PC-3 (cell line): ENCODE data around the gene MPL. TPM values are rescaled to one million over a fixed set of nuclear protein-coding genes. Genes with fewer than 3 reads are reported as not detected.
A peak's percentile ranks its signal among the peaks of the same experiment; 100 is the strongest.

ENCODE experiments used
- ATAC-seq: fragments of 200-7000 bp; cut with Tn5 transposase; 2 replicates; pipeline ENCODE4 v1.9.1; 2020; ENCODE audit warnings: mild to moderate bottlenecking, moderate library complexity
- BruUV-seq: library from RNA; stranded (reverse); fragments of 400-500 nt; replicated peaks from 2 replicates; lab custom pipeline; 2021; lab: Mats Ljungman, UMichigan
- CTCF ChIA-PET: fragments of 300-600 bp; sonication (Branson Sonifier 250); formaldehyde crosslinking; loops from one replicate; lab custom pipeline; 2022; ENCODE audit warnings: antibody characterized with exemption; lab: Charles Lee
- POLR2A ChIA-PET: fragments of 300-600 bp; sonication (Branson Sonifier 250); formaldehyde crosslinking; loops from one replicate; lab custom pipeline; 2022; ENCODE audit warnings: antibody characterized with exemption; ENCODE audit not compliant: unreplicated experiment; lab: Charles Lee
- DNase-seq: peaks from one replicate; pipeline ENCODE4 v3.0.0-alpha.2; 2015
- H2AFZ ChIP-seq: fragments of 300-600 bp; sonication (generic); 2 replicates; pipeline ENCODE4 v1.6.0; 2016; ENCODE audit warnings: antibody characterized with exemption, low read length
- H3F3A ChIP-seq: fragments of 300-600 bp; sonication (generic); one replicate; pipeline ENCODE4 v1.6.0; 2017; ENCODE audit warnings: antibody characterized with exemption, low read length, control low read depth, mild to moderate bottlenecking; ENCODE audit not compliant: unreplicated experiment
- H3K27ac ChIP-seq: fragments of 300-600 bp; sonication (generic); 2 replicates; pipeline ENCODE4 v1.5.1; 2016; ENCODE audit warnings: mild to moderate bottlenecking, low read length
- H3K27me3 ChIP-seq: fragments of 300-600 bp; sonication (generic); 2 replicates; pipeline ENCODE4 v1.6.1; 2016; ENCODE audit warnings: low read length, mixed read lengths
- H3K36me3 ChIP-seq: fragments of 300-600 bp; sonication (generic); 2 replicates; pipeline ENCODE4 v1.6.1; 2016; ENCODE audit warnings: low read depth, mixed run types, low read length, mixed read lengths
- H3K4me1 ChIP-seq: fragments of 300-600 bp; sonication (generic); 2 replicates; pipeline ENCODE4 v1.5.1; 2016; ENCODE audit warnings: low read length; ENCODE audit not compliant: insufficient read depth
- H3K4me2 ChIP-seq: fragments of 300-600 bp; sonication (generic); 2 replicates; pipeline ENCODE4 v1.6.0; 2016; ENCODE audit warnings: low read length
- H3K4me3 ChIP-seq: fragments of 300-600 bp; sonication (generic); 2 replicates; pipeline ENCODE4 v1.5.1; 2016; ENCODE audit warnings: mild to moderate bottlenecking, low read length, mixed read lengths
- H3K79me2 ChIP-seq: fragments of 300-600 bp; sonication (generic); 2 replicates; pipeline ENCODE4 v1.6.1; 2017; ENCODE audit warnings: low read length, mixed read lengths
- H3K9ac ChIP-seq: fragments of 300-600 bp; sonication (generic); 2 replicates; pipeline ENCODE4 v1.6.0; 2016; ENCODE audit warnings: mild to moderate bottlenecking, low read length
- H3K9me2 ChIP-seq: fragments of 300-600 bp; sonication (generic); replicated peaks from 2 replicates; pipeline ENCODE4 v1.6.1; 2016; ENCODE audit warnings: mixed run types, low read length, mixed read lengths
- H3K9me3 ChIP-seq: fragments of 300-600 bp; sonication (generic); 2 replicates; pipeline ENCODE4 v1.6.1; 2016; ENCODE audit warnings: low read length, mixed read lengths
- H4K20me1 ChIP-seq: fragments of 300-600 bp; sonication (generic); 2 replicates; pipeline ENCODE4 v1.6.1; 2016; ENCODE audit warnings: low read length, mixed read lengths
- CTCF ChIP-seq: fragments of 300-600 bp; sonication (generic); conservative IDR thresholded peaks from 2 replicates; pipeline ENCODE4 v1.5.1; 2017; ENCODE audit warnings: antibody characterized with exemption, low read depth, mild to moderate bottlenecking, low read length
- EZH2 ChIP-seq: fragments of 300-600 bp; sonication (generic); IDR thresholded peaks from one replicate; pipeline ENCODE4 v1.6.1; 2017; ENCODE audit warnings: antibody characterized with exemption, mild to moderate bottlenecking, low read length; ENCODE audit not compliant: unreplicated experiment
- EZH2phosphoT487 ChIP-seq: fragments of 300-600 bp; sonication (generic); IDR thresholded peaks from 2 replicates; pipeline ENCODE4 v1.6.1; 2018; ENCODE audit warnings: mild to moderate bottlenecking, antibody characterized with exemption, low read length, borderline replicate concordance
- intact Hi-C: fragments of 100-400 bp; cut with micrococcal nuclease; formaldehyde crosslinking; loops from 2 replicates; pipeline ENCODE4 v1.9.0; 2023
- total RNA-seq: library from RNA; depleted of rRNA; stranded (reverse); fragments of >200 nt; gene quantifications from 2 replicates; pipeline ENCODE4 v1.2.3, GENCODE V29; 2014

Gene MPL
- total RNA-seq, 1 experiment from 2014 or later = not detected

GRCh38 chr1:43359696-43360095 is 22.1 kb downstream of the MPL start:
- peaks cover 11% of the 10 kb centered on the region for H3F3A ChIP-seq
- ChIA-PET POLR2A (no interaction called here), CTCF (interaction anchor here (0.7 to 2.0 kb wide), 2 partner anchors 55 to 74 kb away, joined by 3 to 14 read pairs; partner anchors contain the start of gene C1orf210)
- no peak; the same call in 1 of the 2 replicates for ATAC-seq
- no peak for DNase-seq
- H3K4me3 ChIP-seq = peak overlapping the region; percentile 93
- BruUV-seq = no TSS peak
- peaks cover 26% of the 10 kb centered on the region for H3K4me1 ChIP-seq
- H3K4me2 ChIP-seq = peak overlapping the region; percentile 83
- H2AFZ ChIP-seq = no peak overlapping the region
- H3K27ac ChIP-seq = peak overlapping the region; percentile 64
- H3K27me3 ChIP-seq = no peaks in the 10 kb centered on the region
- H3K36me3 ChIP-seq = peaks cover 45% of the 10 kb centered on the region
- peak overlapping the region; percentile 92 for H3K9ac ChIP-seq
- intact Hi-C loops = no loop called here
- peaks cover 13% of the 10 kb centered on the region for H4K20me1 ChIP-seq
- H3K79me2 ChIP-seq = peaks cover 49% of the 10 kb centered on the region
- TF ChIP-seq EZH2phosphoT487 = no peak
- no peak for TF ChIP-seq CTCF
- no peak for TF ChIP-seq EZH2
- H3K9me2 ChIP-seq = no peaks in the 10 kb centered on the region
- H3K9me3 ChIP-seq = no peaks in the 10 kb centered on the region

GRCh38 chr1:43360616-43361015 is 23.0 kb downstream of the MPL start:
- no peaks in the 10 kb centered on the region for H3K9me3 ChIP-seq
- DNase-seq (no peak), ATAC-seq (no peak)
- H3K4me2 ChIP-seq = peak overlapping the region; percentile 83
- peaks cover 11% of the 10 kb centered on the region for H3F3A ChIP-seq
- peaks cover 51% of the 10 kb centered on the region for H3K36me3 ChIP-seq
- TF ChIP-seq CTCF (no peak), EZH2phosphoT487 (no peak), EZH2 (no peak)
- BruUV-seq = no TSS peak
- intact Hi-C loops = no loop called here
- H4K20me1 ChIP-seq = peaks cover 13% of the 10 kb centered on the region
- POLR2A ChIA-PET = no interaction called here
- H3K4me3 ChIP-seq = peak overlapping the region; percentile 93
- CTCF ChIA-PET = interaction anchor here (0.7 kb wide), 1 partner anchor 54 kb away, joined by 3 read pairs; no protein-coding TSS in a partner anchor
- H3K27ac ChIP-seq = no peak overlapping the region
- H3K27me3 ChIP-seq = no peaks in the 10 kb centered on the region
- H3K9ac ChIP-seq = no peak overlapping the region
- H3K79me2 ChIP-seq = peaks cover 58% of the 10 kb centered on the region
- peaks cover 35% of the 10 kb centered on the region for H3K4me1 ChIP-seq
- no peak overlapping the region for H2AFZ ChIP-seq
- no peaks in the 10 kb centered on the region for H3K9me2 ChIP-seq

GRCh38 chr1:43363283-43363934 is 25.8 kb downstream of the MPL start:
- no peak overlapping the region for H3K4me2 ChIP-seq

More at GRCh38 chr1:43363283-43363934, 25.8 kb downstream of the MPL start:
- no peak overlapping the region for H3K9ac ChIP-seq
- BruUV-seq = no TSS peak
- DNase-seq (no peak), ATAC-seq (no peak)
- peaks cover 51% of the 10 kb centered on the region for H3K36me3 ChIP-seq
- peaks cover 43% of the 10 kb centered on the region for H3K4me1 ChIP-seq
- H4K20me1 ChIP-seq = peaks cover 13% of the 10 kb centered on the region
- H3F3A ChIP-seq = peaks cover 11% of the 10 kb centered on the region
- no peaks in the 10 kb centered on the region for H3K9me3 ChIP-seq
- no peak overlapping the region for H3K27ac ChIP-seq
- intact Hi-C loops = no loop called here
- TF ChIP-seq EZH2phosphoT487 (no peak), CTCF (no peak), EZH2 (no peak)
- H2AFZ ChIP-seq = no peak overlapping the region
- H3K79me2 ChIP-seq = peaks cover 74% of the 10 kb centered on the region
- H3K27me3 ChIP-seq = no peaks in the 10 kb centered on the region
- POLR2A ChIA-PET = no interaction called here
- H3K4me3 ChIP-seq = no peak overlapping the region
- CTCF ChIA-PET = no interaction called here
- H3K9me2 ChIP-seq = no peaks in the 10 kb centered on the region
